DND-41 (cell line): ENCODE results near the gene OR5K1.

Experiments
- ATAC-seq: fragments of 200-7000 bp; cut with Tn5 transposase; 3 replicates; pipeline ENCODE4 v1.9.1; 2021; ENCODE audit warnings: low read depth; ENCODE audit not compliant: insufficient read depth
- DNase-seq: peaks from one replicate; pipeline ENCODE4 v3.0.0-alpha.2; 2020
- H2AFZ ChIP-seq: 2 replicates; pipeline ENCODE4 v1.6.0; 2012; ENCODE audit warnings: low read depth, low read length
- H3K27ac ChIP-seq: 2 replicates; pipeline ENCODE4 v1.5.1; 2012; ENCODE audit warnings: low read length, inconsistent platforms
- H3K27me3 ChIP-seq: fragments of 200-600 bp; sonication (generic); 2 replicates; pipeline ENCODE4 v1.6.0; 2012; ENCODE audit warnings: low read length, mild to moderate bottlenecking, inconsistent platforms; ENCODE audit not compliant: insufficient read depth, poor library complexity
- H3K36me3 ChIP-seq: 2 replicates; pipeline ENCODE4 v1.5.1; 2012; ENCODE audit warnings: low read length, inconsistent platforms; ENCODE audit not compliant: insufficient read depth
- H3K4me1 ChIP-seq: 2 replicates; pipeline ENCODE4 v1.5.1; 2012; ENCODE audit warnings: mild to moderate bottlenecking, low read length; ENCODE audit not compliant: insufficient read depth
- H3K4me2 ChIP-seq: 2 replicates; pipeline ENCODE4 v1.6.0; 2012; ENCODE audit warnings: mild to moderate bottlenecking, moderate library complexity, low read length, inconsistent platforms; ENCODE audit not compliant: insufficient read depth
- H3K4me3 ChIP-seq, 2 experiments: fragments of 200-600 bp in 1 of 2; shearing (Covaris generic) in 1 of 2; 2 replicates each; pipeline ENCODE4 v1.5.1; 2012 to 2016; ENCODE audit warnings: inconsistent platforms in 2 of 2, low read length in 2 of 2, mild to moderate bottlenecking in 2 of 2, low read depth in 1 of 2, moderate library complexity in 1 of 2
- H3K79me2 ChIP-seq: 2 replicates; pipeline ENCODE4 v1.6.0; 2012; ENCODE audit warnings: low read length, inconsistent platforms; ENCODE audit not compliant: insufficient read depth
- H3K9ac ChIP-seq: 2 replicates; pipeline ENCODE4 v1.6.0; 2012; ENCODE audit warnings: low read depth, mild to moderate bottlenecking, inconsistent platforms, low read length, moderate library complexity
- H3K9me3 ChIP-seq: 2 replicates; pipeline ENCODE4 v1.5.1; 2012; ENCODE audit warnings: low read length, moderate library complexity, mild to moderate bottlenecking, inconsistent platforms; ENCODE audit not compliant: insufficient read depth, severe bottlenecking
- H4K20me1 ChIP-seq: 2 replicates; pipeline ENCODE4 v1.6.0; 2012; ENCODE audit warnings: low read length; ENCODE audit not compliant: insufficient read depth
- CTCF ChIP-seq: IDR thresholded peaks from 2 replicates; pipeline ENCODE4 v1.5.1; 2012; ENCODE audit warnings: borderline replicate concordance, low read length, moderate library complexity, mild to moderate bottlenecking; ENCODE audit not compliant: poor library complexity, severe bottlenecking; ENCODE audit errors: extremely low read depth
- EZH2 ChIP-seq: IDR thresholded peaks from 3 replicates; pipeline ENCODE4 v1.6.1; 2012; ENCODE audit warnings: borderline replicate concordance, low read depth, mild to moderate bottlenecking, moderate library complexity, low read length, inconsistent platforms; ENCODE audit not compliant: severe bottlenecking

Gene OR5K1

GRCh38 chr3:98453827-98454226, 9.2 kb upstream of the OR5K1 start:
- Histone ChIP-seq H3K4me2 (no peak overlapping the region), H3K27me3 (no peaks in the 10 kb centered on the region), H3K79me2 (no peaks in the 10 kb centered on the region), H2AFZ (no peak overlapping the region), H3K9me3 (no peaks in the 10 kb centered on the region), H3K27ac (no peak overlapping the region), H4K20me1 (no peaks in the 10 kb centered on the region), H3K36me3 (no peaks in the 10 kb centered on the region), H3K4me3 (no peak overlapping the region), H3K9ac (no peak overlapping the region), H3K4me1 (no peaks in the 10 kb centered on the region)
- ATAC-seq = no peak
- TF ChIP-seq CTCF = no peak
- no peak for TF ChIP-seq EZH2
- no peak for DNase-seq

- Histone ChIP-seq H2AFZ (no peak overlapping the region), H3K27ac (no peak overlapping the region), H4K20me1 (no peaks in the 10 kb centered on the region), H3K4me1 (no peaks in the 10 kb centered on the region), H3K27me3 (no peaks in the 10 kb centered on the region), H3K79me2 (no peaks in the 10 kb centered on the region), H3K36me3 (no peaks in the 10 kb centered on the region), H3K9me3 (no peaks in the 10 kb centered on the region), H3K4me2 (no peak overlapping the region), H3K4me3 (no peak overlapping the region), H3K9ac (no peak overlapping the region)
- DNase-seq (no peak), ATAC-seq (no peak)
- TF ChIP-seq EZH2 (no peak), CTCF (no peak)
These were observed 8.1 kb upstream of the OR5K1 start for GRCh38 chr3:98454929-98455328.

- Histone ChIP-seq H3K9ac (no peak overlapping the region), H3K27ac (no peak overlapping the region), H3K4me3 (no peak overlapping the region), H3K4me2 (no peak overlapping the region), H3K9me3 (no peaks in the 10 kb centered on the region), H4K20me1 (no peaks in the 10 kb centered on the region), H3K79me2 (no peaks in the 10 kb centered on the region), H3K36me3 (no peaks in the 10 kb centered on the region), H3K27me3 (no peaks in the 10 kb centered on the region), H2AFZ (no peak overlapping the region), H3K4me1 (no peaks in the 10 kb centered on the region)
- DNase-seq (no peak), ATAC-seq (no peak)
- TF ChIP-seq CTCF (no peak), EZH2 (no peak)
These were observed 5.5 kb upstream of the OR5K1 start for GRCh38 chr3:98457543-98457942.

- Histone ChIP-seq H3K4me3 (no peak overlapping the region), H3K36me3 (no peaks in the 10 kb centered on the region), H3K9me3 (no peaks in the 10 kb centered on the region), H2AFZ (no peak overlapping the region), H3K9ac (no peak overlapping the region), H3K27ac (no peak overlapping the region), H4K20me1 (no peaks in the 10 kb centered on the region), H3K4me1 (no peaks in the 10 kb centered on the region), H3K4me2 (no peak overlapping the region), H3K79me2 (no peaks in the 10 kb centered on the region), H3K27me3 (no peaks in the 10 kb centered on the region)
- ATAC-seq (peak; percentile 31; the same call in 1 of the 3 replicates), DNase-seq (no peak)
- TF ChIP-seq EZH2 = no peak
- TF ChIP-seq CTCF = no peak
These were observed 2.8 kb upstream of the OR5K1 start for GRCh38 chr3:98460220-98460619.
